Calu3 (cell line): ENCODE results near the gene FCRL6. TPM values are rescaled to one million over a fixed set of nuclear protein-coding genes. Genes with fewer than 3 reads are reported as not detected.

ENCODE experiments used
- BruUV-seq: library from RNA; stranded (reverse); fragments of 400-500 nt; replicated peaks from 2 replicates; lab custom pipeline; 2021; lab: Mats Ljungman, UMichigan
- CTCF ChIA-PET: fragments of 300-600 bp; sonication (Branson Sonifier 250); formaldehyde crosslinking; loops from one replicate; lab custom pipeline; 2022; ENCODE audit warnings: antibody characterized with exemption; lab: Charles Lee
- DNase-seq: peaks from one replicate; pipeline ENCODE4 v3.0.0; 2022
- H3K27ac Mint-ChIP-seq: one replicate; pipeline ENCODE4 v1.8.0; 2022; ENCODE audit warnings: mixed read lengths; ENCODE audit not compliant: unreplicated experiment
- H3K27me3 Mint-ChIP-seq: one replicate; pipeline ENCODE4 v1.8.0; 2022; ENCODE audit warnings: mixed read lengths; ENCODE audit not compliant: unreplicated experiment
- H3K36me3 Mint-ChIP-seq: one replicate; pipeline ENCODE4 v1.8.0; 2022; ENCODE audit warnings: mild to moderate bottlenecking, moderate library complexity, mixed read lengths; ENCODE audit not compliant: insufficient read depth, unreplicated experiment
- H3K4me1 Mint-ChIP-seq: one replicate; pipeline ENCODE4 v1.8.0; 2022; ENCODE audit warnings: mild to moderate bottlenecking, low read depth, mixed read lengths; ENCODE audit not compliant: unreplicated experiment
- H3K4me3 Mint-ChIP-seq: one replicate; pipeline ENCODE4 v1.8.0; 2022; ENCODE audit warnings: mild to moderate bottlenecking, low read depth, moderate library complexity, mixed read lengths; ENCODE audit not compliant: unreplicated experiment
- H3K9me3 Mint-ChIP-seq: one replicate; pipeline ENCODE4 v1.8.0; 2022; ENCODE audit warnings: low read depth, mixed read lengths; ENCODE audit not compliant: unreplicated experiment
- intact Hi-C: fragments of 100-400 bp; cut with micrococcal nuclease; formaldehyde crosslinking; loops from one replicate; pipeline ENCODE4 v1.10.0; 2022; ENCODE audit not compliant: unreplicated experiment
- total RNA-seq: library from RNA; stranded (reverse); gene quantifications from 2 replicates; pipeline ENCODE4 v1.2.3, GENCODE V29; 2022
- TF ChIP-seq, protein P1 (sequence below): fragments of 200-600 bp; IDR thresholded peaks from one replicate; pipeline ENCODE4 v1.8.0; 2022; ENCODE audit warnings: antibody characterized with exemption; ENCODE audit not compliant: unreplicated experiment

FCRL6 gene
- total RNA-seq, 1 experiment from 2014 or later: not detected

DNA sequence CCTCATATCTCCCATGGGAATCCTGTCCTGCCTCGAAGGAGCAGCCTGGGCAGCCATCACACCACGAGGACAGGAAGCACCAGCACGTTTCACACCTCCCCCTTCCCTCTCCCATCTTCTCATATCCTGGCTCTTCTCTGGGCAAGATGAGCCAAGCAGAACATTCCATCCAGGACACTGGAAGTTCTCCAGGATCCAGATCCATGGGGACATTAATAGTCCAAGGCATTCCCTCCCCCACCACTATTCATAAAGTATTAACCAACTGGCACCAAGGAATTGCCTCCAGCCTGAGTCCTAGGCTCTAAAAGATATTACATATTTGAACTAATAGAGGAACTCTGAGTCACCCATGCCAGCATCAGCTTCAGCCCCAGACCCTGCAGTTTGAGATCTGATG lies 33.2 kb downstream of the FCRL6 start:
- intact Hi-C loops: no loop called here
- TF ChIP-seq, protein P1, sequence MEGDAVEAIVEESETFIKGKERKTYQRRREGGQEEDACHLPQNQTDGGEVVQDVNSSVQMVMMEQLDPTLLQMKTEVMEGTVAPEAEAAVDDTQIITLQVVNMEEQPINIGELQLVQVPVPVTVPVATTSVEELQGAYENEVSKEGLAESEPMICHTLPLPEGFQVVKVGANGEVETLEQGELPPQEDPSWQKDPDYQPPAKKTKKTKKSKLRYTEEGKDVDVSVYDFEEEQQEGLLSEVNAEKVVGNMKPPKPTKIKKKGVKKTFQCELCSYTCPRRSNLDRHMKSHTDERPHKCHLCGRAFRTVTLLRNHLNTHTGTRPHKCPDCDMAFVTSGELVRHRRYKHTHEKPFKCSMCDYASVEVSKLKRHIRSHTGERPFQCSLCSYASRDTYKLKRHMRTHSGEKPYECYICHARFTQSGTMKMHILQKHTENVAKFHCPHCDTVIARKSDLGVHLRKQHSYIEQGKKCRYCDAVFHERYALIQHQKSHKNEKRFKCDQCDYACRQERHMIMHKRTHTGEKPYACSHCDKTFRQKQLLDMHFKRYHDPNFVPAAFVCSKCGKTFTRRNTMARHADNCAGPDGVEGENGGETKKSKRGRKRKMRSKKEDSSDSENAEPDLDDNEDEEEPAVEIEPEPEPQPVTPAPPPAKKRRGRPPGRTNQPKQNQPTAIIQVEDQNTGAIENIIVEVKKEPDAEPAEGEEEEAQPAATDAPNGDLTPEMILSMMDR: no peak
- BruUV-seq: no TSS peak
- no peak for DNase-seq
- no peaks in the 10 kb centered on the region for H3K9me3 Mint-ChIP-seq
- H3K36me3 Mint-ChIP-seq: no peaks in the 10 kb centered on the region
- CTCF ChIA-PET: interaction anchor here (1.3 kb wide), 1 partner anchor 58 kb away, joined by 5 read pairs; no protein-coding TSS in a partner anchor
- H3K4me1 Mint-ChIP-seq: peaks cover 8% of the 10 kb centered on the region
- H3K4me3 Mint-ChIP-seq: no peak overlapping the region
- no peak overlapping the region for H3K27ac Mint-ChIP-seq
- H3K27me3 Mint-ChIP-seq: peaks cover 26% of the 10 kb centered on the region

DNA sequence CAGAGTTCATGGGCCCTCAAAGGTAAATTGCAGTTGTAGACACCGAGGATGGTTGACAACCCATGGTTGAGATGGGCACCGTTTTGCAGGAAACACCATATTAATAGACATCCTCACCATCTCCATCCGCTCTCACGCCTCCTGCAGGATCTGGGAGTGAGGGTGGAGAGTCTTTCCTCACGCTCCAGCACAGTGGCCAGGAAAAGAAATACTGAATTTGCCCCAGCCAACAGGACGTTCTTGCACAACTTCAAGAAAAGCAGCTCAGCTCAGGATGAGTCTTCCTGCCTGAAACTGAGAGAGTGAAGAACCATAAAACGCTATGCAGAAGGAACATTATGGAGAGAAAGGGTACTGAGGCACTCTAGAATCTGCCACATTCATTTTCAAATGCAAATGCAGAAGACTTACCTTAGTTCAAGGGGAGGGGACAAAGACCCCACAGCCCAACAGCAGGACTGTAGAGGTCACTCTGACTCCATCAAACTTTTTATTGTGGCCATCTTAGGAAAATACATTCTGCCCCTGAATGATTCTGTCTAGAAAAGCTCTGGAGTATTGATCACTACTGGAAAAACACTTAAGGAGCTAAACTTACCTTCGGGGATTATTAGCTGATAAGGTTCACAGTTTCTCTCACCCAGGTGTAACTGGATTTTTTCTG lies 33.8 kb downstream of the FCRL6 start:
- Mint-ChIP-seq H3K36me3 (no peaks in the 10 kb centered on the region), H3K27me3 (peaks cover 26% of the 10 kb centered on the region), H3K4me3 (no peak overlapping the region), H3K4me1 (peaks cover 8% of the 10 kb centered on the region), H3K27ac (no peak overlapping the region), H3K9me3 (no peaks in the 10 kb centered on the region)
- intact Hi-C loops: loop anchor here (2.0 kb wide), 1 partner anchor 55 kb away; no protein-coding TSS in a partner anchor
- TF ChIP-seq, protein P1: no peak
- CTCF ChIA-PET: interaction anchor here (0.8 to 1.3 kb wide), 4 partner anchors 38 to 57 kb away, joined by 3 to 7 read pairs (median 4); no protein-coding TSS in a partner anchor
- DNase-seq: no peak
- BruUV-seq: no TSS peak

DNA sequence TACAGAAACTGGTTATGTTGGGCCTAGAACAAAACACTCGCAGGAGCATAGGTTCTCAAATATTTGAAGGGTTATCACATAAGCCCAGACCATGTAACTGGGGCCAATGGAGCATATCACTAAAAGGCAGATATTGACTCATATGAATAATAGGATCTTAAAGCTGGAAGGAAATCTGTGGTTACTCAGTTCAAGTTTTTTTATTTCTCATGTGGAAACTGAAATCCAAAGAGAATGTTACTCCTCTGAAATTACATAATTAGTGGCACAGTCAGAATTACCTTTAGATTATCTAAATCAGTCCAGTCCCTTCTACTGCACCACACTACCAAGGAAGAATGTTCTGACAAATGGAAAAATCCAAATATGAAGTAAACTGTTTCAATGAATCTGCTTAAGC lies 36.6 kb downstream of the FCRL6 start:
- Mint-ChIP-seq H3K4me3 (no peak overlapping the region), H3K9me3 (no peaks in the 10 kb centered on the region), H3K27ac (no peak overlapping the region), H3K4me1 (peaks cover 8% of the 10 kb centered on the region), H3K27me3 (peaks cover 12% of the 10 kb centered on the region), H3K36me3 (no peaks in the 10 kb centered on the region)
- CTCF ChIA-PET: no interaction called here
- intact Hi-C loops: no loop called here
- no TSS peak for BruUV-seq
- TF ChIP-seq, protein P1: no peak
- DNase-seq: no peak

DNA sequence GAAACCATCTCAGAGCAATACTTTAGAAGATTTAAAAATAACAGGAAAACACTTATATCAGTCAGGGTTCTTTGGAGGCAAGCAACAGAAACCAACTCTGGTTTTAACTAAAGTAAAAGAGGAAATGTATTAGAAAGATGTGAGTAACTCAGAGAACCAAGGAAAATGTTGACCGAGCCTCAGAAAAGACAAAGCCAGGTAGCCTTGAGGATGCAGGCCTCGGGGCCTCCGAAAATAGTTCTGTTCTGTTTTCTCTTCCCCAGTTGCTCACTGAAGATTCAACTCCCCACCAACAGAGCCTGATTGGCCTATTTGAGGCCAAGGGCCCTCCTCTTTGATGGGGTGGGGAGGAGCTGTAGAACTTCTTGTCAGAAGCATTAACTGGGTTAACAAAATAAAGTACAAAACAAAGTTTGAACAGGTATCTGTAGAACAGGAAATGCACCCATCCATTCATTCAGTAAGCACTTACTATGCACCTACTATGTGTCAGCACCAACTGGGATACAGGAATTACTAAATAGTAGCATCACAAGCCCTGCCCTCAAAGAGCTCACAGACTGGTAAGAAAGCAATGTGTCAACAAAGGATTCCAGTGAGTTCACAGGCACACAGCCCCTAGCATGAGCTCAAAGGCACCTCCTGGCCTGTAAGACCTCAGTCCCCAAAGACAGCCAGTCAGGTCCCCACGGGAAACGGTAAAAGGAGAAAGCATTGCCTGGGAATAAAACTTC lies 37.1 kb downstream of the FCRL6 start:
- H3K9me3 Mint-ChIP-seq: no peaks in the 10 kb centered on the region
- CTCF ChIA-PET: interaction anchor here (0.5 kb wide), 1 partner anchor 216 kb away, joined by 7 read pairs; no protein-coding TSS in a partner anchor
- H3K36me3 Mint-ChIP-seq: no peaks in the 10 kb centered on the region
- BruUV-seq: no TSS peak
- TF ChIP-seq, protein P1: no peak
- peaks cover 8% of the 10 kb centered on the region for H3K4me1 Mint-ChIP-seq
- H3K27me3 Mint-ChIP-seq: peaks cover 12% of the 10 kb centered on the region
- no peak overlapping the region for H3K27ac Mint-ChIP-seq
- intact Hi-C loops: no loop called here
- no peak overlapping the region for H3K4me3 Mint-ChIP-seq
- no peak for DNase-seq
